ENCODE data around the gene CHRNA7. TPM values are rescaled to one million over a fixed set of nuclear protein-coding genes. Genes with fewer than 3 reads are reported as not detected.

CHRNA7 gene
- polyA plus RNA-seq, 3 donors, result 1.2 to 2.6 (median 1.8) TPM

GRCh38 chr15:31993062-31993461 is 37.3 kb upstream of the CHRNA7 start:
- H3K4me3 Mint-ChIP-seq, result no peak overlapping the region
- intact Hi-C loops (cut with micrococcal nuclease), result no loop called here

DNA sequence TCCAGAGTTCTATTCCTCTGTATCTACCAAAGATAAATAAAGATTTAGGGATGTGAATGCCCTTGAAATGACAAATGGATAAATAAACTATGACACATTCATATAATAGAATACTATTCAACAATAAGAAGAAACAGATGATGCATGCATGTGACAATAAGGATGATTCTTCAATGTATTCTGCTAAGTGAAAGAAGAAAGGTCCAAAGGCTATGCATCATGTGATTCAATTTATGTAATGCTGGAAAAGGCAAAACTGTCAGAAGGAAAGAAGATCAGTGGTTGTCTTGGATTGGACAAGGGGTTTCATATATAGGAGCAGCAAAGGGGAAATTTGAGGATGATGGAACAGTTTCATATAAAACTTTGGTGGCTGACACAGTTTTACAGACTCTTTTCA is 32.6 kb upstream of the CHRNA7 start:
- Mint-ChIP-seq H3K9me3 (no peaks in the 10 kb centered on the region), H3K4me3 (no peak overlapping the region), H3K4me1 (no peaks in the 10 kb centered on the region), H3K27me3 (ENCODE audit: low read depth in 3 of 3) (peaks cover 0 to 3% (median 2%) of the 10 kb centered on the region in 3 donors), H3K36me3 (no peaks in the 10 kb centered on the region), H3K27ac (no peak overlapping the region)
- H3K9me3 ChIP-seq (replicated peaks in 1 of 2; ENCODE audit: control insufficient read depth in 1 of 2, insufficient read depth in 1 of 2, low read length in 2 of 2), result no peaks in the 10 kb centered on the region
- no peak overlapping the region for H3K9ac ChIP-seq (ENCODE audit: insufficient read depth, low read length, poor library complexity, severe bottlenecking)
- H3K4me2 ChIP-seq (replicated peaks; ENCODE audit: extremely low read depth, low read length, poor library complexity, severe bottlenecking), result no peak overlapping the region
- no peak for DNase-seq
- no peaks in the 10 kb centered on the region for H3K79me2 ChIP-seq (ENCODE audit: insufficient read depth, low read length)
- no peaks in the 10 kb centered on the region for H3K36me3 ChIP-seq (replicated peaks in 1 of 2; ENCODE audit: control insufficient read depth in 1 of 2, insufficient read depth in 2 of 2, low read length in 2 of 2)
- no peak overlapping the region for H2AFZ ChIP-seq (ENCODE audit: insufficient read depth, low read depth, low read length, poor library complexity, severe bottlenecking)
- H4K20me1 ChIP-seq (ENCODE audit: insufficient read depth, low read length), result no peaks in the 10 kb centered on the region
- H3K27ac ChIP-seq (ENCODE audit: low read depth in 1 of 2, low read length in 2 of 2), result no peak overlapping the region
- H3K27me3 ChIP-seq (ENCODE audit: control insufficient read depth in 2 of 2, insufficient read depth in 2 of 2, low read length in 2 of 2), result no peaks in the 10 kb centered on the region
- H3K4me1 ChIP-seq (ENCODE audit: control insufficient read depth in 1 of 2, insufficient read depth in 2 of 2, low read length in 2 of 2), result no peaks in the 10 kb centered on the region
- TF ChIP-seq CTCF (IDR thresholded peaks at IDR 0.05), result no peak
- intact Hi-C loops (cut with micrococcal nuclease), result no loop called here
- no peak overlapping the region for H3K4me3 ChIP-seq (replicated peaks in 1 of 3; ENCODE audit: low read depth in 2 of 3, low read length in 3 of 3)

More at GRCh38 chr15:31993062-31993461, 37.3 kb upstream of the CHRNA7 start:
- H3K27ac ChIP-seq (ENCODE audit: low read depth in 1 of 2, low read length in 2 of 2), result no peak overlapping the region
- H3K4me1 ChIP-seq (ENCODE audit: control insufficient read depth in 1 of 2, insufficient read depth in 2 of 2, low read length in 2 of 2), result no peaks in the 10 kb centered on the region
- TF ChIP-seq CTCF (IDR thresholded peaks at IDR 0.05), result no peak
- Mint-ChIP-seq H3K9me3 (peaks cover 0 to 2% (median 0%) of the 10 kb centered on the region in 7 donors), H3K36me3 (no peaks in the 10 kb centered on the region), H3K27me3 (ENCODE audit: low read depth in 3 of 3) (peaks cover 0 to 4% (median 2%) of the 10 kb centered on the region in 3 donors), H3K4me1 (no peaks in the 10 kb centered on the region), H3K27ac (no peak overlapping the region)
- no peaks in the 10 kb centered on the region for H3K79me2 ChIP-seq (ENCODE audit: insufficient read depth, low read length)
- WGBS (ENCODE audit: insufficient coverage), result no CpG with 5 or more reads among the region's 4 CpGs
- DNase-seq, result no peak
- H3K9me3 ChIP-seq (replicated peaks in 1 of 2; ENCODE audit: control insufficient read depth in 1 of 2, insufficient read depth in 1 of 2, low read length in 2 of 2), result no peaks in the 10 kb centered on the region
- no peak overlapping the region for H2AFZ ChIP-seq (ENCODE audit: insufficient read depth, low read depth, low read length, poor library complexity, severe bottlenecking)
- H3K27me3 ChIP-seq (ENCODE audit: control insufficient read depth in 2 of 2, insufficient read depth in 2 of 2, low read length in 2 of 2), result no peaks in the 10 kb centered on the region
- no peaks in the 10 kb centered on the region for H4K20me1 ChIP-seq (ENCODE audit: insufficient read depth, low read length)
- no peak overlapping the region for H3K4me3 ChIP-seq (replicated peaks in 1 of 3; ENCODE audit: low read depth in 2 of 3, low read length in 3 of 3)
- no peak overlapping the region for H3K9ac ChIP-seq (ENCODE audit: insufficient read depth, low read length, poor library complexity, severe bottlenecking)
- H3K4me2 ChIP-seq (replicated peaks; ENCODE audit: extremely low read depth, low read length, poor library complexity, severe bottlenecking), result no peak overlapping the region
- no peaks in the 10 kb centered on the region for H3K36me3 ChIP-seq (replicated peaks in 1 of 2; ENCODE audit: control insufficient read depth in 1 of 2, insufficient read depth in 2 of 2, low read length in 2 of 2)
